HEK293 (cell line): ENCODE results near the gene JTB.

ENCODE experiments used
- CTCF ChIA-PET: fragments of 350-600 bp; formaldehyde crosslinking; extraction: SDS; loops from one replicate; lab custom pipeline; 2021; ENCODE audit warnings: antibody characterized with exemption; lab: Yijun Ruan, JAX
- POLR2A ChIA-PET: fragments of 300-600 bp; formaldehyde crosslinking; extraction: SDS; loops from one replicate; lab custom pipeline; 2020; ENCODE audit warnings: antibody characterized with exemption, inconsistent platforms; lab: Yijun Ruan, JAX
- H3K27ac ChIP-seq: fragments of 200-500 bp; sonication (Bioruptor generic); 2 replicates; pipeline ENCODE4 v1.5.1; 2014; ENCODE audit warnings: low read depth, low read length, control low read depth, inconsistent platforms; ENCODE audit errors: extremely low read depth
- H3K36me3 ChIP-seq, 2 experiments: fragments of 200-500 bp in 1 of 2; sonication (Bioruptor generic) in 1 of 2; 1 replicate in 1 of 2; 2 replicates in 1 of 2; pipeline ENCODE4 v1.5.1; 2014 to 2017; ENCODE audit warnings: inconsistent platforms in 2 of 2, low read length in 2 of 2; ENCODE audit not compliant: control insufficient read depth in 2 of 2, insufficient read depth in 1 of 2
- H3K4me1 ChIP-seq: fragments of 200-500 bp; sonication (Bioruptor generic); 2 replicates; pipeline ENCODE4 v1.5.1; 2014; ENCODE audit warnings: mild to moderate bottlenecking, low read length, inconsistent platforms; ENCODE audit not compliant: control insufficient read depth, insufficient read depth
- H3K4me3 ChIP-seq: 2 replicates; pipeline ENCODE4 v1.5.1; 2011; ENCODE audit warnings: low read depth, mild to moderate bottlenecking, control low read depth, low read length, moderate library complexity
- H3K9me3 ChIP-seq: fragments of 200-500 bp; sonication (Bioruptor generic); 2 replicates; pipeline ENCODE4 v1.5.1; 2014; ENCODE audit warnings: low read depth, low read length, inconsistent platforms; ENCODE audit not compliant: control insufficient read depth, insufficient read depth
- GLI2 ChIP-seq: fragments of 450-650 bp; formaldehyde crosslinking; IDR thresholded peaks from 2 replicates; pipeline ENCODE4; 2017; ENCODE audit warnings: missing biosample characterization, missing genetic modification characterization, low read depth, borderline replicate concordance
- RBAK ChIP-seq: fragments of 450-650 bp; formaldehyde crosslinking; IDR thresholded peaks from 2 replicates; pipeline ENCODE4 v1.5.1; 2016; ENCODE audit warnings: missing biosample characterization, missing genetic modification characterization
- SETDB1 ChIP-seq: IDR thresholded peaks from one replicate; pipeline ENCODE4 v1.6.1; 2017; ENCODE audit warnings: mild to moderate bottlenecking, low read length, moderate library complexity, mixed read lengths; ENCODE audit not compliant: insufficient read length
- SP2 ChIP-seq: fragments of 450-650 bp; formaldehyde crosslinking; IDR thresholded peaks from 2 replicates; pipeline ENCODE4 v1.5.1; 2016; ENCODE audit warnings: missing biosample characterization, missing genetic modification characterization
- SP3 ChIP-seq: fragments of 450-650 bp; formaldehyde crosslinking; IDR thresholded peaks from 2 replicates; pipeline ENCODE4 v1.5.1; 2016; ENCODE audit warnings: missing biosample characterization, missing genetic modification characterization
- ZBTB44 ChIP-seq: fragments of 450-650 bp; IDR thresholded peaks from 2 replicates; pipeline ENCODE4 v1.5.1; 2018; ENCODE audit warnings: missing biosample characterization, mild to moderate bottlenecking, missing genetic modification characterization
- ZNF121 ChIP-seq: fragments of 450-650 bp; formaldehyde crosslinking; IDR thresholded peaks from 2 replicates; pipeline ENCODE4 v1.5.1; 2016; ENCODE audit warnings: missing biosample characterization, missing genetic modification characterization
- ZNF140 ChIP-seq: fragments of 450-650 bp; formaldehyde crosslinking; IDR thresholded peaks from 2 replicates; pipeline ENCODE4 v1.5.1; 2016; ENCODE audit warnings: missing biosample characterization, missing genetic modification characterization
- ZNF157 ChIP-seq: fragments of 450-650 bp; formaldehyde crosslinking; IDR thresholded peaks from 2 replicates; pipeline ENCODE4 v1.5.1; 2016; ENCODE audit warnings: missing biosample characterization, missing genetic modification characterization
- ZNF23 ChIP-seq: fragments of 450-650 bp; formaldehyde crosslinking; IDR thresholded peaks from 2 replicates; pipeline ENCODE4 v1.5.1; 2016; ENCODE audit warnings: missing biosample characterization, missing genetic modification characterization, borderline replicate concordance
- ZNF24 ChIP-seq: fragments of 450-650 bp; formaldehyde crosslinking; IDR thresholded peaks from 2 replicates; pipeline ENCODE4 v1.5.1; 2016; ENCODE audit warnings: missing biosample characterization, missing genetic modification characterization
- ZNF302 ChIP-seq: fragments of 450-650 bp; formaldehyde crosslinking; IDR thresholded peaks from 2 replicates; pipeline ENCODE4 v1.5.1; 2016; ENCODE audit warnings: missing biosample characterization, missing genetic modification characterization, low read depth
- ZNF404 ChIP-seq: fragments of 450-650 bp; formaldehyde crosslinking; IDR thresholded peaks from 2 replicates; pipeline ENCODE4 v1.5.1; 2017; ENCODE audit warnings: missing biosample characterization, missing genetic modification characterization
- ZNF433 ChIP-seq: fragments of 450-650 bp; formaldehyde crosslinking; IDR thresholded peaks from 2 replicates; pipeline ENCODE4 v1.5.1; 2016; ENCODE audit warnings: missing biosample characterization, missing genetic modification characterization, low read depth
- ZNF48 ChIP-seq: fragments of 450-650 bp; formaldehyde crosslinking; IDR thresholded peaks from 2 replicates; pipeline ENCODE4 v1.5.1; 2016; ENCODE audit warnings: missing biosample characterization, missing genetic modification characterization
- ZNF510 ChIP-seq: fragments of 450-650 bp; formaldehyde crosslinking; IDR thresholded peaks from 2 replicates; pipeline ENCODE4 v1.5.1; 2018; ENCODE audit warnings: mild to moderate bottlenecking, missing genetic modification characterization, missing biosample characterization; ENCODE audit not compliant: insufficient replicate concordance
- ZNF530 ChIP-seq: fragments of 450-650 bp; formaldehyde crosslinking; IDR thresholded peaks from 2 replicates; pipeline ENCODE4 v1.5.1; 2016; ENCODE audit warnings: low read depth, missing biosample characterization, missing genetic modification characterization
- ZNF548 ChIP-seq: fragments of 450-650 bp; formaldehyde crosslinking; IDR thresholded peaks from 2 replicates; pipeline ENCODE4 v1.5.1; 2016; ENCODE audit warnings: missing biosample characterization, missing genetic modification characterization
- ZNF555 ChIP-seq: fragments of 450-650 bp; formaldehyde crosslinking; conservative IDR thresholded peaks from 2 replicates; pipeline ENCODE4 v1.5.1; 2017; ENCODE audit warnings: missing biosample characterization, mild to moderate bottlenecking, missing genetic modification characterization, inconsistent platforms
- ZNF571 ChIP-seq: fragments of 450-650 bp; formaldehyde crosslinking; IDR thresholded peaks from 2 replicates; pipeline ENCODE4 v1.5.0; 2017; ENCODE audit warnings: missing biosample characterization, missing genetic modification characterization
- ZNF610 ChIP-seq: fragments of 450-650 bp; formaldehyde crosslinking; IDR thresholded peaks from 2 replicates; pipeline ENCODE4 v1.5.1; 2016; ENCODE audit warnings: missing biosample characterization, missing genetic modification characterization, borderline replicate concordance
- ZNF626 ChIP-seq: fragments of 450-650 bp; sonication (Bioruptor Pico); formaldehyde crosslinking; IDR thresholded peaks from 2 replicates; pipeline ENCODE4 v1.5.1; 2018; ENCODE audit warnings: missing biosample characterization, missing genetic modification characterization, inconsistent platforms
- ZNF654 ChIP-seq: fragments of 450-650 bp; formaldehyde crosslinking; IDR thresholded peaks from 2 replicates; pipeline ENCODE4 v1.5.1; 2016; ENCODE audit warnings: low read depth, missing biosample characterization, missing genetic modification characterization
- ZNF664 ChIP-seq: fragments of 450-650 bp; formaldehyde crosslinking; IDR thresholded peaks from 2 replicates; pipeline ENCODE4 v1.5.1; 2016; ENCODE audit warnings: missing biosample characterization, missing genetic modification characterization
- ZNF670 ChIP-seq: fragments of 450-650 bp; formaldehyde crosslinking; IDR thresholded peaks from 2 replicates; pipeline ENCODE4 v1.5.1; 2016; ENCODE audit warnings: missing biosample characterization, missing genetic modification characterization, low read depth
- ZNF792 ChIP-seq: fragments of 450-650 bp; formaldehyde crosslinking; IDR thresholded peaks from 2 replicates; pipeline ENCODE4 v1.5.1; 2016; ENCODE audit warnings: missing biosample characterization, missing genetic modification characterization
- ZSCAN18 ChIP-seq: fragments of 450-650 bp; formaldehyde crosslinking; IDR thresholded peaks from 2 replicates; pipeline ENCODE4 v1.5.1; 2016; ENCODE audit warnings: missing biosample characterization, missing genetic modification characterization
- TF ChIP-seq, protein P1 (sequence below): fragments of 450-650 bp; formaldehyde crosslinking; conservative IDR thresholded peaks from 2 replicates; pipeline ENCODE4 v1.5.1; 2016; ENCODE audit warnings: low read depth, missing biosample characterization, missing genetic modification characterization
- TF ChIP-seq, protein P2 (sequence below): fragments of 450-650 bp; formaldehyde crosslinking; IDR thresholded peaks from 2 replicates; pipeline ENCODE4 v1.5.1; 2017; ENCODE audit warnings: missing biosample characterization, missing genetic modification characterization

The JTB gene

DNA sequence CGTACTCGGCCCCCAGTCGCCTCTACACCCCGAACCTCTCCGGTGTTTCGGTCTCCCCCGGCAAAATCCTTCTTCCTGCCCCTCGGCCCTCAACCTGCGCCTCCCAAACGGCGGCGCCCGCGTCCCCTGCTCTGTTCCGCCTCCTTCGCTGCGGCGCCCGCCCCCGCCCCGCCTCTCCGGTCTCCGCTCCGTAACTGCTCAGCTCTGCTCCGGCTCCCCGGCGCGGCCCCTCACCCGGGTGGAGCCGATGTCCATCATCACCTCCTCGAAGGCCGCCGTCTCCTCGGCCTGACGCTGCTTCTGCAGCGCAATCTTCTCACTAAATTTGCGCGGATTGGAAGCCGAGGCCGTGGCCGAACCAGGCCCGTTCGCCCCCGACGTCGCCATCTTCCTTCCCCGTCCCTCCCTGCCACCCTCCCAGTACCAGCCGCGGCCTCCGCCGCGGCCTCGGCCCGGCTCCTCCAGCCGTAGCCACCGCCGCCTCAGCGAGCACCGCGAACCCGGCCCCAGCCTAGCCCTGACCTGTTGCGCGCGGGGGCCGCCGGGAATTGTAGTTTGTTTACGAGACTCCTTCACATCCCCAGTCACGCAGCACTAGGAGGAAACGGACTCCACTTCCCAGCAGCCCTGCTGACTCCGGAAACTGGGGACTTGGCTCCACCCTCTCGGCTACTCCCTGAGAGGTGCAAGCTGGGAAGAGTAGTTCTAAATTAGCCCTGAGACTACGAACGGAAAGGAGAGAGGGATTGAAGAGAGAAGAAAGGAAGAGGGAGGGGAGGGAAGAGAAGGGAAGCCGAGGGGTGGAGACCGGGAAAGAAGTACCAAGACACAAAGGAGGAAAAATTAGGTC is 19.1 kb downstream of the JTB start, which contains the start of gene CRTC2:
TSS of gene CRTC2 (minus strand) at position 502 of the 850 bp plus-strand sequence. CDS start at position 387, 115 bp downstream.
- peaks cover 0 to 54% of the 10 kb centered on the region in 2 experiments; a peak in 2 of 3 replicates for H3K36me3 ChIP-seq
- CTCF ChIA-PET = interaction anchor here (0.6 to 1.3 kb wide), 5 partner anchors 11 to 1938 kb away, joined by 3 to 4 read pairs (median 3); partner anchors contain the start of genes DENND4B and RAB13
- H3K27ac ChIP-seq = peak within 1 kb of the TSS; percentile 90
- H3K4me1 ChIP-seq = peaks cover 13% of the 10 kb centered on the region; the same call in 1 of the 2 replicates
- peak within 1 kb of the TSS; percentile 89 for H3K4me3 ChIP-seq
- no peaks in the 10 kb centered on the region for H3K9me3 ChIP-seq
- POLR2A ChIA-PET = interaction anchor here (0.6 to 2.0 kb wide), 13 partner anchors 9 to 367 kb away, joined by 3 to 32 read pairs (median 5); partner anchors contain the start of genes ATP8B2, CREB3L4, DENND4B and JTB
- TF ChIP-seq ZNF530 = no peak
- no peak for TF ChIP-seq ZNF404 (tag by site-specific recombination)
- TF ChIP-seq ZNF24 (tag by site-specific recombination) = peak; percentile 57; the same call in 1 of the 2 replicates
- TF ChIP-seq ZNF654 = no peak
- TF ChIP-seq RBAK (tag by site-specific recombination) = no peak
- TF ChIP-seq ZNF664 = no peak
- TF ChIP-seq GLI2 (tag by site-specific recombination) = no peak
- no peak for TF ChIP-seq ZNF626 (tag by site-specific recombination)
- TF ChIP-seq ZNF610 (tag by site-specific recombination) = peak; percentile 89
- no peak for TF ChIP-seq ZNF140 (tag by site-specific recombination)
- TF ChIP-seq ZNF548 (tag by site-specific recombination) = no peak
- TF ChIP-seq ZNF571 (tag by site-specific recombination) = no peak
- no peak for TF ChIP-seq ZBTB44 (tag by site-specific recombination)
- TF ChIP-seq ZNF121 (tag by site-specific recombination) = peak; percentile 38; the same call in 1 of the 2 replicates
- TF ChIP-seq SP2 (tag by site-specific recombination) = peak; percentile 89
- no peak for TF ChIP-seq ZNF302
- peak; percentile 78; the same call in 1 of the 2 replicates for TF ChIP-seq ZNF792 (tag by site-specific recombination)
- TF ChIP-seq ZNF157 = no peak
- no peak for TF ChIP-seq ZNF48 (tag by site-specific recombination)
- TF ChIP-seq ZNF23 (tag by site-specific recombination) = no peak
- no peak for TF ChIP-seq ZNF670 (tag by site-specific recombination)
- TF ChIP-seq, protein P1, sequence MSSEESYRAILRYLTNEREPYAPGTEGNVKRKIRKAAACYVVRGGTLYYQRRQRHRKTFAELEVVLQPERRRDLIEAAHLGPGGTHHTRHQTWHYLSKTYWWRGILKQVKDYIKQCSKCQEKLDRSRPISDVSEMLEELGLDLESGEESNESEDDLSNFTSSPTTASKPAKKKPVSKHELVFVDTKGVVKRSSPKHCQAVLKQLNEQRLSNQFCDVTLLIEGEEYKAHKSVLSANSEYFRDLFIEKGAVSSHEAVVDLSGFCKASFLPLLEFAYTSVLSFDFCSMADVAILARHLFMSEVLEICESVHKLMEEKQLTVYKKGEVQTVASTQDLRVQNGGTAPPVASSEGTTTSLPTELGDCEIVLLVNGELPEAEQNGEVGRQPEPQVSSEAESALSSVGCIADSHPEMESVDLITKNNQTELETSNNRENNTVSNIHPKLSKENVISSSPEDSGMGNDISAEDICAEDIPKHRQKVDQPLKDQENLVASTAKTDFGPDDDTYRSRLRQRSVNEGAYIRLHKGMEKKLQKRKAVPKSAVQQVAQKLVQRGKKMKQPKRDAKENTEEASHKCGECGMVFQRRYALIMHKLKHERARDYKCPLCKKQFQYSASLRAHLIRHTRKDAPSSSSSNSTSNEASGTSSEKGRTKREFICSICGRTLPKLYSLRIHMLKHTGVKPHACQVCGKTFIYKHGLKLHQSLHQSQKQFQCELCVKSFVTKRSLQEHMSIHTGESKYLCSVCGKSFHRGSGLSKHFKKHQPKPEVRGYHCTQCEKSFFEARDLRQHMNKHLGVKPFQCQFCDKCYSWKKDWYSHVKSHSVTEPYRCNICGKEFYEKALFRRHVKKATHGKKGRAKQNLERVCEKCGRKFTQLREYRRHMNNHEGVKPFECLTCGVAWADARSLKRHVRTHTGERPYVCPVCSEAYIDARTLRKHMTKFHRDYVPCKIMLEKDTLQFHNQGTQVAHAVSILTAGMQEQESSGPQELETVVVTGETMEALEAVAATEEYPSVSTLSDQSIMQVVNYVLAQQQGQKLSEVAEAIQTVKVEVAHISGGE (tag by site-specific recombination) = peak; percentile 80
- no peak for TF ChIP-seq ZNF510
- TF ChIP-seq, protein P2, sequence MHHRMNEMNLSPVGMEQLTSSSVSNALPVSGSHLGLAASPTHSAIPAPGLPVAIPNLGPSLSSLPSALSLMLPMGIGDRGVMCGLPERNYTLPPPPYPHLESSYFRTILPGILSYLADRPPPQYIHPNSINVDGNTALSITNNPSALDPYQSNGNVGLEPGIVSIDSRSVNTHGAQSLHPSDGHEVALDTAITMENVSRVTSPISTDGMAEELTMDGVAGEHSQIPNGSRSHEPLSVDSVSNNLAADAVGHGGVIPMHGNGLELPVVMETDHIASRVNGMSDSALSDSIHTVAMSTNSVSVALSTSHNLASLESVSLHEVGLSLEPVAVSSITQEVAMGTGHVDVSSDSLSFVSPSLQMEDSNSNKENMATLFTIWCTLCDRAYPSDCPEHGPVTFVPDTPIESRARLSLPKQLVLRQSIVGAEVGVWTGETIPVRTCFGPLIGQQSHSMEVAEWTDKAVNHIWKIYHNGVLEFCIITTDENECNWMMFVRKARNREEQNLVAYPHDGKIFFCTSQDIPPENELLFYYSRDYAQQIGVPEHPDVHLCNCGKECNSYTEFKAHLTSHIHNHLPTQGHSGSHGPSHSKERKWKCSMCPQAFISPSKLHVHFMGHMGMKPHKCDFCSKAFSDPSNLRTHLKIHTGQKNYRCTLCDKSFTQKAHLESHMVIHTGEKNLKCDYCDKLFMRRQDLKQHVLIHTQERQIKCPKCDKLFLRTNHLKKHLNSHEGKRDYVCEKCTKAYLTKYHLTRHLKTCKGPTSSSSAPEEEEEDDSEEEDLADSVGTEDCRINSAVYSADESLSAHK (tag by site-specific recombination) = peak; percentile 27; the same call in 1 of the 2 replicates
- no peak for TF ChIP-seq ZNF555 (tag by site-specific recombination)
- TF ChIP-seq SP3 (tag by site-specific recombination) = peak; percentile 100
- no peak for TF ChIP-seq ZNF433 (tag by site-specific recombination)
- no peak for TF ChIP-seq ZSCAN18 (tag by site-specific recombination)
- no peak for TF ChIP-seq SETDB1
